ENCODE results near the gene PAM.

DNA sequence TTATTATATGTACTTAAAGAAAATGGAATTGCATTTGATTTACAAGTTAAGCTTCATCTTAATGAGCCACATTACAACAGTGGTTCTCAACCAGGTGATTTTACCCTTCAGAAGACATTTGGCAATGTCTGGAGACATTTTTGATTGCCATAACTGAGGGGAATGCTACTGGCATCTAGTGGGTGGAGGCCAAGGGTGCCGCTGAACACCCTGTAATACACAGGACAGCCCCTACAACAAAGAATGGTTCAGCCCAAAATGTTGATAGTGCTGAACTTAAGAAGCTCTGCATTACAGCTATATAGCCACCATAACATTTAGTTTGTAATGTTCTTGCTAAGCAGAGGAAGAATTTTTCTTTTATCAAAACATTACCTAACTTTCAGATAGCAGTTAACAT is 103.1 kb downstream of the PAM start:
- TF ChIP-seq, protein P1, sequence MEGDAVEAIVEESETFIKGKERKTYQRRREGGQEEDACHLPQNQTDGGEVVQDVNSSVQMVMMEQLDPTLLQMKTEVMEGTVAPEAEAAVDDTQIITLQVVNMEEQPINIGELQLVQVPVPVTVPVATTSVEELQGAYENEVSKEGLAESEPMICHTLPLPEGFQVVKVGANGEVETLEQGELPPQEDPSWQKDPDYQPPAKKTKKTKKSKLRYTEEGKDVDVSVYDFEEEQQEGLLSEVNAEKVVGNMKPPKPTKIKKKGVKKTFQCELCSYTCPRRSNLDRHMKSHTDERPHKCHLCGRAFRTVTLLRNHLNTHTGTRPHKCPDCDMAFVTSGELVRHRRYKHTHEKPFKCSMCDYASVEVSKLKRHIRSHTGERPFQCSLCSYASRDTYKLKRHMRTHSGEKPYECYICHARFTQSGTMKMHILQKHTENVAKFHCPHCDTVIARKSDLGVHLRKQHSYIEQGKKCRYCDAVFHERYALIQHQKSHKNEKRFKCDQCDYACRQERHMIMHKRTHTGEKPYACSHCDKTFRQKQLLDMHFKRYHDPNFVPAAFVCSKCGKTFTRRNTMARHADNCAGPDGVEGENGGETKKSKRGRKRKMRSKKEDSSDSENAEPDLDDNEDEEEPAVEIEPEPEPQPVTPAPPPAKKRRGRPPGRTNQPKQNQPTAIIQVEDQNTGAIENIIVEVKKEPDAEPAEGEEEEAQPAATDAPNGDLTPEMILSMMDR (IDR thresholded peaks at IDR 0.05; ENCODE audit: low read length), result no peak
- TF ChIP-seq EZH2 (optimal IDR thresholded peaks at IDR 0.05; ENCODE audit: low read depth, low read length), result no peak
- no peak for TF ChIP-seq EZH2phosphoT487 (IDR thresholded peaks at IDR 0.05; ENCODE audit: low read length)

Data from MM.1S (cell line).